CD14-positive monocyte (primary cell): ENCODE results near the gene SLC38A5. TPM values are rescaled to one million over a fixed set of nuclear protein-coding genes. Genes with fewer than 3 reads are reported as not detected.

ENCODE experiments used
- DNase-seq, 3 donors: peaks; one replicate each; pipeline ENCODE4 v3.0.0-alpha.2; 2011 to 2022
- H2AFZ ChIP-seq: 2 replicates; pipeline ENCODE4 v1.6.0; 2012; ENCODE audit warnings: mild to moderate bottlenecking, low read depth, low read length, inconsistent platforms; ENCODE audit not compliant: insufficient read depth, poor library complexity, severe bottlenecking
- H3K27ac ChIP-seq, 2 donors: 1 replicate in 1 of 2; 2 replicates in 1 of 2; pipeline ENCODE4 v1.5.1; 2012 to 2013; ENCODE audit warnings: low read length in 2 of 2, control low read depth in 1 of 2, inconsistent platforms in 1 of 2, low read depth in 1 of 2, mild to moderate bottlenecking in 1 of 2
- H3K27me3 ChIP-seq, 2 donors: one replicate each; pipeline versions ENCODE4 v1.6.0 to v1.6.1; 2011 to 2013; ENCODE audit warnings: low read length in 2 of 2; ENCODE audit not compliant: control insufficient read depth in 2 of 2, insufficient read depth in 2 of 2
- H3K36me3 ChIP-seq, 2 donors: replicated peaks in 1 of 2; 1 replicate in 1 of 2; 2 replicates in 1 of 2; pipeline versions ENCODE4 v1.5.1 to v1.6.1; 2012 to 2013; ENCODE audit warnings: low read length in 2 of 2, control low read depth in 1 of 2, inconsistent platforms in 1 of 2, mild to moderate bottlenecking in 1 of 2; ENCODE audit not compliant: insufficient read depth in 2 of 2, control insufficient read depth in 1 of 2
- H3K4me1 ChIP-seq, 2 donors: 1 replicate in 1 of 2; 2 replicates in 1 of 2; pipeline versions ENCODE4 v1.5.1 to v1.6.1; 2012 to 2013; ENCODE audit warnings: low read length in 2 of 2, control low read depth in 1 of 2, inconsistent platforms in 1 of 2, mild to moderate bottlenecking in 1 of 2, moderate library complexity in 1 of 2; ENCODE audit not compliant: insufficient read depth in 2 of 2, control insufficient read depth in 1 of 2
- H3K4me2 ChIP-seq: replicated peaks from 2 replicates; pipeline ENCODE3; 2012; ENCODE audit warnings: low read length, moderate library complexity, mild to moderate bottlenecking; ENCODE audit not compliant: poor library complexity, severe bottlenecking; ENCODE audit errors: extremely low read depth
- H3K4me3 ChIP-seq, 3 experiments: fragments of 200-600 bp in 1 of 3; sonication (generic) in 1 of 3; replicated peaks in 1 of 3; 1 replicate in 2 of 3; 2 replicates in 1 of 3; pipeline ENCODE4 v1.5.1; 2011 to 2013; ENCODE audit warnings: low read length in 3 of 3, mild to moderate bottlenecking in 3 of 3, control low read depth in 2 of 3, low read depth in 2 of 3, inconsistent platforms in 1 of 3, moderate library complexity in 1 of 3
- H3K79me2 ChIP-seq: 2 replicates; pipeline ENCODE4 v1.6.0; 2012; ENCODE audit warnings: mild to moderate bottlenecking, control low read depth, inconsistent platforms, low read length, moderate library complexity; ENCODE audit not compliant: insufficient read depth
- H3K9ac ChIP-seq: 2 replicates; pipeline ENCODE4 v1.6.0; 2017; ENCODE audit warnings: low read length, mild to moderate bottlenecking; ENCODE audit not compliant: insufficient read depth, poor library complexity, severe bottlenecking
- H3K9me3 ChIP-seq, 2 donors: replicated peaks in 1 of 2; 1 replicate in 1 of 2; 2 replicates in 1 of 2; pipeline versions ENCODE4 v1.5.1 to v1.6.1; 2012 to 2013; ENCODE audit warnings: low read length in 2 of 2, control low read depth in 1 of 2; ENCODE audit not compliant: control insufficient read depth in 1 of 2, insufficient read depth in 1 of 2
- H4K20me1 ChIP-seq: 2 replicates; pipeline ENCODE4 v1.6.0; 2012; ENCODE audit warnings: mild to moderate bottlenecking, low read length, control low read depth, moderate library complexity; ENCODE audit not compliant: insufficient read depth
- H3K27ac Mint-ChIP-seq, 7 donors: one replicate each; pipeline ENCODE4 v1.8.0; 2020; ENCODE audit warnings: mild to moderate bottlenecking in 7 of 7, mixed read lengths in 7 of 7, moderate library complexity in 6 of 7, inconsistent platforms in 2 of 7
- H3K27me3 Mint-ChIP-seq, 3 donors: one replicate each; pipeline ENCODE4 v1.8.0; 2021 to 2022; ENCODE audit warnings: low read depth in 3 of 3, mild to moderate bottlenecking in 3 of 3, mixed read lengths in 3 of 3, moderate library complexity in 3 of 3, inconsistent platforms in 1 of 3
- H3K36me3 Mint-ChIP-seq, 2 donors: one replicate each; pipeline ENCODE4 v1.8.0; 2020; ENCODE audit warnings: mixed read lengths in 2 of 2, inconsistent platforms in 1 of 2, mild to moderate bottlenecking in 1 of 2
- H3K4me1 Mint-ChIP-seq: one replicate; pipeline ENCODE4 v1.8.0; 2020; ENCODE audit warnings: mild to moderate bottlenecking, mixed read lengths
- H3K4me3 Mint-ChIP-seq, 2 donors: one replicate each; pipeline ENCODE4 v1.8.0; 2020; ENCODE audit warnings: mild to moderate bottlenecking in 2 of 2, mixed read lengths in 2 of 2, moderate library complexity in 1 of 2
- H3K9me3 Mint-ChIP-seq, 7 donors: one replicate each; pipeline ENCODE4 v1.8.0; 2020 to 2022; ENCODE audit warnings: mixed read lengths in 7 of 7, mild to moderate bottlenecking in 6 of 7, moderate library complexity in 6 of 7, inconsistent platforms in 2 of 7
- WGBS: methylation state at CpG from one replicate; pipeline ENCODE4 v1.1.5; 2013; ENCODE audit warnings: missing lambda C conversion rate; ENCODE audit not compliant: insufficient coverage; 5-methylcytosine and 5-hydroxymethylcytosine counted together
- intact Hi-C, 2 donors: fragments of 100-400 bp; cut with micrococcal nuclease; formaldehyde crosslinking; loops; one replicate each; pipeline versions ENCODE4 v1.15.0 to v1.15.1; 2023
- polyA plus RNA-seq, 3 donors: library from polyadenylated mRNA; depleted of rRNA in 1 of 3; unstranded in 2 of 3; stranded (reverse) in 1 of 3; fragments of 300-500 nt in 2 of 3; fragments of >200 nt in 1 of 3; fragmentation: Illumina TruSeq in 2 of 3; gene quantifications; 1 replicate in 2 of 3; 2 replicates in 1 of 3; pipeline ENCODE4 v1.2.3, GENCODE V29; 2012 to 2021
- TF ChIP-seq, protein P1 (sequence below): fragments of 200-600 bp; IDR thresholded peaks from one replicate; pipeline ENCODE4 v1.8.0; 2022; ENCODE audit warnings: antibody characterized with exemption, mild to moderate bottlenecking

SLC38A5 gene
- polyA plus RNA-seq, 3 donors: 0.60 to 0.94 (median 0.69) TPM

DNA sequence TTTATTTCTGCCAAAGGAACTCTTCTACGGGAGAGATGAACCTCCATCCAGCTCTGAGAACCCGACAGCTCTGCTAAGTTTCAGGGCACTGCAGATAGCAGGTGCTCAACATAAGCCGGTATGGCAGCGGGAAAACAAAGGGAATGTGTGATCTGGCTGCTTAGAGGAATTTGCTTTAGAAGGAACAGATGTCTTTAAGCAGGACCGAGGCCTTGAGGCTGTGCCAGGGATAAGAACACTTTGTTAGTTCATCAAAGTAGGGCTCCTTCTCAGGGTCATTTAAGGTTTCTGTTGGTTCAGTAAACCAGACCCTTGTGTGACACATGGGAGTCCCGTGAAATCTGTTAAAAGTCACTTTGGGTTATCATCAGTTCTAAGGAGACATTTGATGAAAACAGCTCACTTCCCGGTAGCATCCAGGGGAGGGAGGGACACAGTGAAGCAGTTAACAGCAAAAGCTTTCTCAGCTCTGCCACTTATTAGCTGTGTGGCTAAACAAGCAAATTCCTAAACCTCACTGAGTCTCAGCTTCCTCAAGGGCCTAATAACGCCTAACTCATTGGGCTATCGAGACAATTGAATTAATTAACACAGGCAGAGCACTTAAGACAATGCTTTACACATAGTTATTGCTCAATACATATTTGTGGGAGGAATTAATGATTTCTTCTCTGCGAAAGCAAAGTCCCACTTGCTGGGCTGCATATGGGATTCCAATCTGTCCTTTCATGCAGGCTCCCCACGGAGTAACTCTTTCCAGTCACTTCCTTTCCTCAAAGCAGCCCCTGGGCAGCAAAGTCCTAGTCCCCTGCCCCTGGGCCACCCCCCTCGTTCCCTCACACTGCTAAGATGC lies 3.0 kb upstream of the SLC38A5 start:
- no peak overlapping the region for H3K4me2 ChIP-seq
- H3K27me3 ChIP-seq: no peaks in the 10 kb centered on the region
- H3K79me2 ChIP-seq: peaks cover 19% of the 10 kb centered on the region
- H3K27me3 Mint-ChIP-seq: peaks cover 0 to 12% (median 3%) of the 10 kb centered on the region in 3 donors
- H3K9me3 Mint-ChIP-seq: peaks cover 0 to 11% (median 1%) of the 10 kb centered on the region in 7 donors
- no peaks in the 10 kb centered on the region for H3K9me3 ChIP-seq
- peaks cover under 1 to 2% of the 10 kb centered on the region in 2 donors for H3K36me3 Mint-ChIP-seq
- H3K4me1 ChIP-seq: peaks cover 19 to 37% of the 10 kb centered on the region in 2 donors
- no peak for DNase-seq
- H3K36me3 ChIP-seq: no peaks in the 10 kb centered on the region
- no peak overlapping the region for H3K9ac ChIP-seq
- H3K4me1 Mint-ChIP-seq: peaks cover 35% of the 10 kb centered on the region
- WGBS: 98% methylated on average over 4 of the region's 12 CpGs
- H3K4me3 ChIP-seq: no peak overlapping the region
- no peaks in the 10 kb centered on the region for H4K20me1 ChIP-seq
- H3K27ac Mint-ChIP-seq: no peak overlapping the region
- H3K27ac ChIP-seq: no peak overlapping the region
- TF ChIP-seq, protein P1, sequence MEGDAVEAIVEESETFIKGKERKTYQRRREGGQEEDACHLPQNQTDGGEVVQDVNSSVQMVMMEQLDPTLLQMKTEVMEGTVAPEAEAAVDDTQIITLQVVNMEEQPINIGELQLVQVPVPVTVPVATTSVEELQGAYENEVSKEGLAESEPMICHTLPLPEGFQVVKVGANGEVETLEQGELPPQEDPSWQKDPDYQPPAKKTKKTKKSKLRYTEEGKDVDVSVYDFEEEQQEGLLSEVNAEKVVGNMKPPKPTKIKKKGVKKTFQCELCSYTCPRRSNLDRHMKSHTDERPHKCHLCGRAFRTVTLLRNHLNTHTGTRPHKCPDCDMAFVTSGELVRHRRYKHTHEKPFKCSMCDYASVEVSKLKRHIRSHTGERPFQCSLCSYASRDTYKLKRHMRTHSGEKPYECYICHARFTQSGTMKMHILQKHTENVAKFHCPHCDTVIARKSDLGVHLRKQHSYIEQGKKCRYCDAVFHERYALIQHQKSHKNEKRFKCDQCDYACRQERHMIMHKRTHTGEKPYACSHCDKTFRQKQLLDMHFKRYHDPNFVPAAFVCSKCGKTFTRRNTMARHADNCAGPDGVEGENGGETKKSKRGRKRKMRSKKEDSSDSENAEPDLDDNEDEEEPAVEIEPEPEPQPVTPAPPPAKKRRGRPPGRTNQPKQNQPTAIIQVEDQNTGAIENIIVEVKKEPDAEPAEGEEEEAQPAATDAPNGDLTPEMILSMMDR: no peak
- intact Hi-C loops: loop anchor here in 1 of 2 donors (10.0 kb wide), 1 partner anchor 102 kb away; the partner anchor contains the start of gene RBM3
- no peak overlapping the region for H2AFZ ChIP-seq
- no peak overlapping the region for H3K4me3 Mint-ChIP-seq

DNA sequence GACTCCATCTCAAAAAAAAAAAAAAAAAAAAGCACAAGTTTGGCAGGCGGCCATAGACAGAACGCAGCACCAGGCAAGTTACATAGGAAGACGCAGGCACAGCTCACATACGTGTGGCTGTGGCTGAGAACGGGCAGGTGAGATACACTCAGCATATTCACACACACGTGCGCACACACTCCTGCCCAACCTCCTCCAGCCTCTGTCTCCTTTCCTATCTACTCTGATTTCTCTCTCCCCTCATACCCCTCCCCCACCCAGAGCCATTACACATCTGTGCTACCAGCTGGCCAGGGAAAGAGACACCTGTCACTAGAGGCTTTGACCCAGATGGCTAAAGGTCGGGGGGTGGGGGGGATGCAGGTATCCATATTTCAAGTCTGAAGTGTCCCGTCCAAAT lies 2.2 kb upstream of the SLC38A5 start:
- Histone ChIP-seq H3K4me3 (no peak overlapping the region), H3K4me2 (no peak overlapping the region), H3K79me2 (peaks cover 13% of the 10 kb centered on the region), H3K4me1 (peaks cover 17 to 39% of the 10 kb centered on the region in 2 donors), H3K27ac (no peak overlapping the region), H3K36me3 (no peaks in the 10 kb centered on the region), H2AFZ (no peak overlapping the region), H3K9me3 (no peaks in the 10 kb centered on the region), H3K9ac (no peak overlapping the region), H3K27me3 (no peaks in the 10 kb centered on the region), H4K20me1 (no peaks in the 10 kb centered on the region)
- Mint-ChIP-seq H3K9me3 (peaks cover 0 to 11% (median 1%) of the 10 kb centered on the region in 7 donors), H3K27ac (no peak overlapping the region), H3K27me3 (peaks cover 0 to 14% (median 3%) of the 10 kb centered on the region in 3 donors), H3K4me1 (peaks cover 36% of the 10 kb centered on the region), H3K36me3 (no peaks in the 10 kb centered on the region), H3K4me3 (no peak overlapping the region)
- TF ChIP-seq, protein P1: no peak
- no peak for DNase-seq
- intact Hi-C loops: loop anchor here in 1 of 2 donors (10.0 kb wide), 1 partner anchor 103 kb away; the partner anchor contains the start of gene RBM3
- 90% methylated on average over 2 of the region's 9 CpGs for WGBS
